ENCODE results near the gene CARF. TPM values are rescaled to one million over a fixed set of nuclear protein-coding genes. Genes with fewer than 3 reads are reported as not detected.
"Not testable (repeated sequence)": the region's sequence is repeated elsewhere in the genome, so short reads cannot be mapped to it uniquely, and the experiment has no call there.

CARF gene
- total RNA-seq, 1 experiment from 2014 or later = 6.8 TPM

- no peaks in the 10 kb centered on the region for H3K27me3 Mint-ChIP-seq (ENCODE audit: insufficient read depth, unreplicated experiment)
- no peaks in the 10 kb centered on the region for H3K4me1 Mint-ChIP-seq (ENCODE audit: insufficient read depth, unreplicated experiment)
- DNase-seq (ENCODE audit: unreplicated experiment) = no peak
- H3K4me3 Mint-ChIP-seq (ENCODE audit: unreplicated experiment) = no peak overlapping the region
- intact Hi-C loops (cut with micrococcal nuclease) = loop anchor here (10.0 kb wide), 1 partner anchor 123 kb away; no protein-coding TSS in a partner anchor
- POLR2A ChIA-PET = interaction anchor here (0.7 kb wide), 1 partner anchor 287 kb away, joined by 3 read pairs; no protein-coding TSS in a partner anchor
- TF ChIP-seq CTCF (IDR thresholded peaks at IDR 0.05; ENCODE audit: unreplicated experiment) = no peak
- no TSS peak for BruUV-seq (replicated peaks)
- H3K27ac Mint-ChIP-seq (ENCODE audit: low read depth, unreplicated experiment) = no peak overlapping the region
- CTCF ChIA-PET = interaction anchor here (0.6 kb wide), 1 partner anchor 42 kb away, joined by 3 read pairs; no protein-coding TSS in a partner anchor
- H3K9me3 Mint-ChIP-seq (ENCODE audit: unreplicated experiment) = no peaks in the 10 kb centered on the region
- H3K36me3 Mint-ChIP-seq (ENCODE audit: insufficient read depth, unreplicated experiment) = peaks cover 33% of the 10 kb centered on the region
These were observed 34.4 kb upstream of the CARF start for GRCh38 chr2:202877699-202878098.

DNA sequence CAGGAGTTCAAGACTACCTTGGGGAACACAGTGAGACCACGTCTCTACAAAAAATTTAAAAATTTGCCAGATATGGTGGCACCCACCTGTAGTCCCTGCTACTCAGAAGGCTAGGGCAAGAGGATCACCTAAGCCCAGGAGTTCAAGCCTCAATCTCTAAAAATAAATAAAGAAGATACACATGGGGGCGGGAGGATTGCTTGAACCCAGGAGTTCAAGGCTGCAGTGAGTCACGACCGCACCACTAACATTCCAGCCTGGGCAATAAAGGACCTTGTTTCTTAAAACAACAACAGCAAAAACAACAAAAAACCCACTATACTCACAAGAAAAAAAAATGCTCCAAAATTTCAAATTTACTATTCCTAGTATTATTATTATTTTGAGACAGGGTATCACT lies 30.5 kb upstream of the CARF start:
- no peaks in the 10 kb centered on the region for H3K27me3 Mint-ChIP-seq (ENCODE audit: insufficient read depth, unreplicated experiment)
- no peak for DNase-seq (ENCODE audit: unreplicated experiment)
- peaks cover 69% of the 10 kb centered on the region for H3K36me3 Mint-ChIP-seq (ENCODE audit: insufficient read depth, unreplicated experiment)
- H3K27ac Mint-ChIP-seq (ENCODE audit: low read depth, unreplicated experiment) = no peak overlapping the region
- H3K4me3 Mint-ChIP-seq (ENCODE audit: unreplicated experiment) = no peak overlapping the region
- no peaks in the 10 kb centered on the region for H3K9me3 Mint-ChIP-seq (ENCODE audit: unreplicated experiment)
- ChIA-PET CTCF (interaction anchor here (1.2 kb wide), 1 partner anchor 10 kb away, joined by 4 read pairs; the partner anchor contains the start of gene ICA1L), POLR2A (no interaction called here)
- H3K4me1 Mint-ChIP-seq (ENCODE audit: insufficient read depth, unreplicated experiment) = no peaks in the 10 kb centered on the region
- no peak for TF ChIP-seq CTCF (IDR thresholded peaks at IDR 0.05; ENCODE audit: unreplicated experiment)
- intact Hi-C loops (cut with micrococcal nuclease) = no loop called here
- no TSS peak for BruUV-seq (replicated peaks)

- ChIA-PET CTCF (interaction anchor here (0.5 kb wide), 1 partner anchor 22 kb away, joined by 6 read pairs; no protein-coding TSS in a partner anchor), POLR2A (interaction anchor here (1.2 kb wide), 1 partner anchor 9 kb away, joined by 5 read pairs; no protein-coding TSS in a partner anchor)
- H3K36me3 Mint-ChIP-seq (ENCODE audit: insufficient read depth, unreplicated experiment) = peaks cover 83% of the 10 kb centered on the region
- H3K4me1 Mint-ChIP-seq (ENCODE audit: insufficient read depth, unreplicated experiment) = no peaks in the 10 kb centered on the region
- intact Hi-C loops (cut with micrococcal nuclease) = no loop called here
- no peak overlapping the region for H3K27ac Mint-ChIP-seq (ENCODE audit: low read depth, unreplicated experiment)
- H3K27me3 Mint-ChIP-seq (ENCODE audit: insufficient read depth, unreplicated experiment) = no peaks in the 10 kb centered on the region
- no peaks in the 10 kb centered on the region for H3K9me3 Mint-ChIP-seq (ENCODE audit: unreplicated experiment)
- no peak for DNase-seq (ENCODE audit: unreplicated experiment)
- H3K4me3 Mint-ChIP-seq (ENCODE audit: unreplicated experiment) = no peak overlapping the region
- no peak for TF ChIP-seq CTCF (IDR thresholded peaks at IDR 0.05; ENCODE audit: unreplicated experiment)
- no TSS peak for BruUV-seq (replicated peaks)
These were observed 27.9 kb upstream of the CARF start for GRCh38 chr2:202883987-202884675.

GRCh38 chr2:202885190-202885589 lies 26.9 kb upstream of the CARF start:
- Mint-ChIP-seq H3K36me3 (ENCODE audit: insufficient read depth, unreplicated experiment) (peaks cover 81% of the 10 kb centered on the region), H3K9me3 (ENCODE audit: unreplicated experiment) (no peaks in the 10 kb centered on the region), H3K27ac (ENCODE audit: low read depth, unreplicated experiment) (no peak overlapping the region), H3K4me1 (ENCODE audit: insufficient read depth, unreplicated experiment) (no peaks in the 10 kb centered on the region), H3K4me3 (ENCODE audit: unreplicated experiment) (no peak overlapping the region), H3K27me3 (ENCODE audit: insufficient read depth, unreplicated experiment) (no peaks in the 10 kb centered on the region)
- TF ChIP-seq CTCF (IDR thresholded peaks at IDR 0.05; ENCODE audit: unreplicated experiment) = no peak
- CTCF ChIA-PET = interaction anchor here (0.5 kb wide), 1 partner anchor 21 kb away, joined by 6 read pairs; no protein-coding TSS in a partner anchor
- DNase-seq (ENCODE audit: unreplicated experiment) = no peak
- POLR2A ChIA-PET = no interaction called here
- no TSS peak for BruUV-seq (replicated peaks)
- intact Hi-C loops (cut with micrococcal nuclease) = no loop called here

DNA sequence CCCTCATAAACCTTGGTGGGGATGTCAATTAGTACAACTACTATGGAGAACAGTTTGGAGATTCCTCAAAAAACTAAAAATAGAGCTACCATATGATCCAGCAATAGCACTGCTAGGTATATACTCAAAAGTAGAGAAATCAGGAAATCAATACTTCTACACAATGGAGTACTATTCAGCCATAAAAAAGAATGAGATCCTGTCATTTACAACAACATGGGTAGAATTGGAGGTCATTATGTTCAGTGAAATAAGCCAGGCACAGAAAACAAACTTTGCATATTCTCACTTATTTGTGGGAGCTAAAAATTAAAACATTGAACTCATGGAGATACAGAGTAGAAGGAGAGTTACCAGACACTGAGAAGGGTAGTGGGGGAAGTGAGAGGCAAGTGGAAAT lies 6.6 kb upstream of the CARF start:
- BruUV-seq (replicated peaks); H3K27me3 Mint-ChIP-seq (ENCODE audit: insufficient read depth, unreplicated experiment); H3K4me3 Mint-ChIP-seq (ENCODE audit: unreplicated experiment); intact Hi-C loops (cut with micrococcal nuclease); H3K27ac Mint-ChIP-seq (ENCODE audit: low read depth, unreplicated experiment); DNase-seq (ENCODE audit: unreplicated experiment): not testable (repeated sequence)
- Mint-ChIP-seq H3K4me1 (ENCODE audit: insufficient read depth, unreplicated experiment) (peaks cover 18% of the 10 kb centered on the region), H3K36me3 (ENCODE audit: insufficient read depth, unreplicated experiment) (peaks cover 62% of the 10 kb centered on the region), H3K9me3 (ENCODE audit: unreplicated experiment) (peaks cover 13% of the 10 kb centered on the region)
- CTCF ChIA-PET = interaction anchor here (0.6 to 1.2 kb wide), 2 partner anchors 316 to 333 kb away, joined by 3 to 6 read pairs; no protein-coding TSS in a partner anchor
- POLR2A ChIA-PET = interaction anchor here (0.6 to 1.3 kb wide), 2 partner anchors 35 to 213 kb away, joined by 3 to 4 read pairs; no protein-coding TSS in a partner anchor

Measured in MCF 10A (cell line).